Measurements from ENCODE around the gene L3MBTL4. TPM values are rescaled to one million over a fixed set of nuclear protein-coding genes. Genes with fewer than 3 reads are reported as not detected.
"Not testable (repeated sequence)": the region's sequence is repeated elsewhere in the genome, so short reads cannot be mapped to it uniquely, and the experiment has no call there.

Gene L3MBTL4
- total RNA-seq, 1 donor from 2014 or later = 0.70 TPM

- intact Hi-C loops (cut with DNase I); DNase-seq (ENCODE audit: low spot score): not testable (repeated sequence)
These were observed 6.2 kb downstream of the L3MBTL4 start for GRCh38 chr18:6408543-6408942.

GRCh38 chr18:6406910-6407470, 7.7 kb downstream of the L3MBTL4 start:
- DNase-seq (ENCODE audit: low spot score) = no peak
- intact Hi-C loops (cut with DNase I) = no loop called here

GRCh38 chr18:6406075-6406909, 8.4 kb downstream of the L3MBTL4 start:
- no peak for DNase-seq (ENCODE audit: low spot score)
- intact Hi-C loops (cut with DNase I) = no loop called here

GRCh38 chr18:6405237-6406074, 9.3 kb downstream of the L3MBTL4 start:
- no peak for DNase-seq (ENCODE audit: low spot score)
- intact Hi-C loops (cut with DNase I) = no loop called here

- no peak for DNase-seq (ENCODE audit: low spot score)
- intact Hi-C loops (cut with DNase I) = no loop called here
These were observed 9.9 kb downstream of the L3MBTL4 start for GRCh38 chr18:6404834-6405233.

- intact Hi-C loops (cut with DNase I) = no loop called here
- DNase-seq (ENCODE audit: low spot score) = no peak
These were observed 13.0 kb downstream of the L3MBTL4 start for GRCh38 chr18:6401687-6402086.

GRCh38 chr18:6399776-6400175, 14.9 kb downstream of the L3MBTL4 start:
- intact Hi-C loops (cut with DNase I) = no loop called here
- no peak for DNase-seq (ENCODE audit: low spot score)

GRCh38 chr18:6397931-6398566, 16.7 kb downstream of the L3MBTL4 start:
- no peak for DNase-seq (ENCODE audit: low spot score)
- intact Hi-C loops (cut with DNase I) = no loop called here

GRCh38 chr18:6396847-6397246, 17.9 kb downstream of the L3MBTL4 start:
- no peak for DNase-seq (ENCODE audit: low spot score)
- intact Hi-C loops (cut with DNase I) = no loop called here

- intact Hi-C loops (cut with DNase I) = no loop called here
- no peak for DNase-seq (ENCODE audit: low spot score)
These were observed 18.4 kb downstream of the L3MBTL4 start for GRCh38 chr18:6396276-6396675.

GRCh38 chr18:6389005-6389404, 25.7 kb downstream of the L3MBTL4 start:
- intact Hi-C loops (cut with DNase I) = no loop called here
- DNase-seq (ENCODE audit: low spot score) = no peak

- intact Hi-C loops (cut with DNase I) = no loop called here
- no peak for DNase-seq (ENCODE audit: low spot score)
These were observed 31.7 kb downstream of the L3MBTL4 start for GRCh38 chr18:6382963-6383362.

- intact Hi-C loops (cut with DNase I); DNase-seq (ENCODE audit: low spot score): not testable (repeated sequence)
These were observed 37.2 kb downstream of the L3MBTL4 start for GRCh38 chr18:6377473-6377872.

GRCh38 chr18:6376433-6377229, 38.1 kb downstream of the L3MBTL4 start:
- no peak for DNase-seq (ENCODE audit: low spot score)
- intact Hi-C loops (cut with DNase I) = no loop called here

GRCh38 chr18:6374935-6375529, 39.7 kb downstream of the L3MBTL4 start:
- DNase-seq (ENCODE audit: low spot score) = no peak
- intact Hi-C loops (cut with DNase I) = no loop called here

GRCh38 chr18:6374340-6374739, 40.4 kb downstream of the L3MBTL4 start:
- DNase-seq (ENCODE audit: low spot score) = no peak
- intact Hi-C loops (cut with DNase I) = no loop called here

GRCh38 chr18:6373187-6373586, 41.5 kb downstream of the L3MBTL4 start:
- intact Hi-C loops (cut with DNase I) = no loop called here
- no peak for DNase-seq (ENCODE audit: low spot score)

GRCh38 chr18:6370886-6371635, 43.6 kb downstream of the L3MBTL4 start:
- intact Hi-C loops (cut with DNase I) = no loop called here
- DNase-seq (ENCODE audit: low spot score) = no peak
